Stimulated activated CD8-positive, alpha-beta memory T cell treated with anti-CD3 and anti-CD28 coated beads, Interleukin-4, amount 100 ng/mL, for 24 hours (primary cell): ENCODE results near the gene TNP2.

Experiments
- DNase-seq: peaks from one replicate; pipeline ENCODE4 v3.0.0-alpha.2; 2020; ENCODE audit warnings: low read depth

Gene TNP2

GRCh38 chr16:11218604-11218962 is 50.5 kb downstream of the TNP2 start:
- DNase-seq, result no peak
